Measurements from ENCODE around the gene CBLN1.

CBLN1 gene

GRCh38 chr16:49281480-49281842 is at the start of gene CBLN1:
Gene CBLN1 (minus strand): TSS chr16:49281838. CDS start chr16:49281465, 373 bp downstream.
- FAIRE-seq (no peak), DNase-seq (ENCODE audit: low spot score) (no peak)

DNA sequence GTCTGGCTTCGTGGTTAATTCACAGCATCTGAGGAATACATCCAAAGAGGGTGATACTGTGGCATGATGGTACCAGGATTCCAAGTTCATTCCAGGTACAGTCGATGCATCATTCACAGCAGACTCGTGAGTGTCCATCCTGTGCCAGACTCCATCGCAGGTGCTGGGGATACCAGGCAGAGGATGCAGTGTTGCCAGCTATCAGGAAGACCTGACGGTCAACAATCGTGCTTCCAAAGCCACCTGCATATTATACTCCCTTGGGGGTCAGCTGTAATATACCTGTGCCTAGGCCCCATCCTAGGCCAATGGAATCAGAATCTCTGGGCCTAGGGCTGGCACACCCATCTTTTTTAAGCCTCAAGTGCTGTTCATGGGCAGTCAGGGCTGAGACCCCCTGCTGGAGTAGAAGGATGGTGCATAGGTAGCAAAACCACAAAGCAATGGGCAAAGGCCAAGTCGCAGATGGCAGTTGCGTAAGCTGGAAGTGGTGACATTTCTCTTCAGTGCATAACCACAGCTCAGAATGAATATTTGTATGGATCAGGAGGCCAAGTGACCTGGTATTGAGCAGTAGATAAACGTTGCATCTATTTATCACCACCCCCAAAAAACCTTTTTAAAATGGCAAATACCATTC is 49.0 kb upstream of the CBLN1 start:
- FAIRE-seq (no peak), DNase-seq (ENCODE audit: low spot score) (no peak)

DNA sequence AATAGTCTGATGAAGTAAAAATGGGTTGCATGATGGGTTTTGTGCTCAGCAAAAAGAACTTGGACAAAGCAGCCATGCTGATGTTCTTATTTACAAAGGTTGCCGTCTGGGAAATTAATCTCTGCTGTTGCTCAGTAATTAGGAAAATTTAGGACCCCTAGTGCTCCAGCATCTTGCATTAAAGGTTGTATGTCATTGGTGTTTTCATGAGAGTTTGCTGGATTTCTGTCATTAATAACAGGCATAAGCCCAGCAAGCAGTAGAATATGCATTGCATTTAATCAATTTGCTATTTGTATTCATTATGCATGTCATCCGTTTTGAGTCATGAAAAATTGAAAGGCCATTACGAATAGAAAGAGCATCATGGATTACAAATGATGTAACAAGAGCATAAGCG is 46.7 kb upstream of the CBLN1 start:
- FAIRE-seq, result no peak
- DNase-seq (ENCODE audit: low spot score), result no peak

- FAIRE-seq (no peak), DNase-seq (ENCODE audit: low spot score) (no peak)
These were observed 45.8 kb upstream of the CBLN1 start for GRCh38 chr16:49327466-49327865.

GRCh38 chr16:49324703-49325102 is 43.1 kb upstream of the CBLN1 start:
- DNase-seq (ENCODE audit: low spot score) (no peak), FAIRE-seq (no peak)

DNA sequence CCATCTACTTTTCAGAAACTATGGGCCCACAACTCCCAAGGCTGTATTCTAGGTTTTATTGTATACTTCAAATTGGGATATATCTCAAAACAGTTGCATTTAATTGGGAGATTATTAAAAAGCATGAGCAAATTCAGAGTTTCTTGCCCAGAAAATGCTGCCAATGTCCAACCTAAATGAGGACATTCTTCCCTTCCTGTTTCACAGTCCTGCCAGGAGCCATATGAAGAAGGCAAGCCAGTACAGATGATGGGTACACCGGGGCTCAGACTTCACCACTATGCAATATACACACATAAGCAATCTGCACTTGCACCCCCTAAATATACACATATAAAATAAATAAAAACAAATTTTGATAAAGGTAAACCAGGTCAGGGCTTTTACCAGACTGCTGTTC is 34.0 kb upstream of the CBLN1 start:
- DNase-seq (ENCODE audit: low spot score) (no peak), FAIRE-seq (no peak)

GRCh38 chr16:49312389-49312985 is 30.8 kb upstream of the CBLN1 start:
- DNase-seq (ENCODE audit: low spot score) (no peak), FAIRE-seq (no peak)

DNA sequence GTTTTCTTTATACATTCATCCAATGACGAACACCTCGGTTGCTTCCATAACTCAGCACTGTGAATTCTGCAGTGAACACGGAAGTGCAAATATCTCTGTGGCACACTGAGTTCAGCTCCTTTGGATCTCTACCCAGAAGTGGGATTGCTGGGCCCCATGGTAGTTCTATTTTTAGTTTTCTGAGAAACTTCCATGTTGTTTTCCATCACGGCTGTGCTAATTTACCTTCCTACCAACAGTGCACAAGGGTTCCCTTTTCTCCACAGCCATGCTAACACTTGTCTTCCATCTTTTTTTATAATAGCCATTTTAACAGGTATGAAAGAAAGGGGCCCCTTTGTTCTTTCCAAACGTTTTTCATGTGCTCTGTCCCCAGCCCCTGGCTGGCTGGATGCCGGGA is 30.2 kb upstream of the CBLN1 start:
- no peak for FAIRE-seq
- DNase-seq (ENCODE audit: low spot score), result no peak

- no peak for FAIRE-seq
- DNase-seq (ENCODE audit: low spot score), result no peak
These were observed 25.5 kb upstream of the CBLN1 start for GRCh38 chr16:49307176-49307575.

DNA sequence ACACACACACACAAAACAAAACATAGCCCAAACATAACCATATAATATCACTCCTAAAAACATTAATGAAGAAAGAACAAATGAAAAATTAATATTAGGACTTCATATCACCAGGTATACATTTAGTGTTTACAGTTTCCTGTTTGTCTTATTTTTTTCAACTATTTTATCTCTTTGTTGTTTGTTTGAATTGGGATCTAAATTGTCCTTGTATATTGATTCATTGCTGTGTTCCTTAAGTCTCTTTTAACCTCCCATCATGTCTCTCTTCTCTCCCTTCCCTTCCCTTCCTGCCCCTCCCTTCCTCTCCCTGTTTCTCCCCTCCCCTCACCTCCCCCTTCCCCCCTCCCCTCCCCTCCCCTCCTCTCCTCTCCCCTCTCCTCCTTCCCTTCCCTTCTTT is 23.8 kb upstream of the CBLN1 start:
- FAIRE-seq (no peak), DNase-seq (ENCODE audit: low spot score) (no peak)

DNA sequence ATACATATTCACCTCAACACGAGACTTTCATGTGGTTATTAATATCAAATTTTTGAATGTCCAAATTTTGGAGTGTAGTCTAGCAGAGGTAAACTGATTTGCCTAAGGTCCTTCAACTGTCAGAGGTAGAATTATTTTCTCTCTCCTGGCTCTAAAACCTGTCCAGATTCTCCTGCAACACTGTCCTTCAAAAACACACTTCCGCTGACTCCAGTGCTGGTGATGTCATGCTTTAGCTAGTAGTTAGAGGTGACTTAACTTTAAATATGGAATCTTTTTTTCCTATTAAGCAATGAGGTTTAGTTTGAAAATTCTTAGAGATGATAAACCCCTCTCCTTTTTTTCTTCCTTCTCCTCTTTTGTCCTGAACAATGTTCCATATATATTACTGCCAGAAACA is 10.8 kb upstream of the CBLN1 start:
- no peak for FAIRE-seq
- DNase-seq (ENCODE audit: low spot score), result no peak

GRCh38 chr16:49287572-49287971 is 5.9 kb upstream of the CBLN1 start:
- no peak for FAIRE-seq
- no peak for DNase-seq (ENCODE audit: low spot score)

GRCh38 chr16:49284962-49285361 is 3.3 kb upstream of the CBLN1 start:
- no peak for FAIRE-seq
- no peak for DNase-seq (ENCODE audit: low spot score)

GRCh38 chr16:49283376-49284049 is 1.9 kb upstream of the CBLN1 start:
- DNase-seq (ENCODE audit: low spot score), result no peak
- no peak for FAIRE-seq

GRCh38 chr16:49282690-49283375 is 1.2 kb upstream of the CBLN1 start:
- FAIRE-seq (no peak), DNase-seq (ENCODE audit: low spot score) (no peak)

DNA sequence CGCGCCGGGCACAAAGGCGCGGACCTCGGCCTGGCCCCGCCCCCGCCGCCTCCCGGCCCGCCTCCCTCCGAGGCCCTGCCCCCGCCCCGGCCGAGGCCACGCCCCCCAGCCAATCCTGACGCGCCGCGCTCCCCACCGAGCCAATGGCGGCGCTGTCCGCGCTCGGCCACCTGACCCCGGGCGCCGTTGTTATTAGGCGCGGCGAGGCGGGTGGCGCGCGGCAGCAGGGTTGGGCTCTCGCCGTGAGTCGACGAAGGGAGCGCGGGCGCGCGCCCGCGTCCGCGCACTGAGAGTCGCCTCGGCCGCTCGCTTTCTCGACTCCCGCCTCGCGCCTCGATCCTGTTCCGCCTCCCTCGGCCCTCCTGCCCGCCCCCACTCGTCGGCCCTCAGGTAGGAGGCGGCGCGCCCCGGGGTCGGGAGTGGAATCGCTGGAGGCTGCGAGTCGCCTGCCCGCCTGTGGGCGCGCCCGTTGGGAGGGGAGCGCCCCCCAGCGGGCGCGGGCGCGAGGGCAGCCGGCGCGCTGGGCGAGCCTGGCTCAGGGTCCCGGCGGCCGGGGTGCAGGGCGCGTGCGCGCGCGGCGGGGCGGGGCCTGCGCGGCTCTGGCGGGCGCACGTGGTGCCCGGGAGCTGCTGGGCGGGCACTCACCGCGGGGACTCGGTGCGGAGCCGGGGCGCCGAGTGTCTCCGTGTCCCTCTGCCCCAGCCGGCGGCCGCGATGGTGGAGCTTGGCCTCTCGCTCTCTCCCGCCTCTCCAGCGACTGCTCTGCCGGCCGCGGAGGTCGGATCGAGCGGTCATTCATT is 405 bp upstream of the CBLN1 start:
- no peak for DNase-seq (ENCODE audit: low spot score)
- FAIRE-seq, result no peak

DNA sequence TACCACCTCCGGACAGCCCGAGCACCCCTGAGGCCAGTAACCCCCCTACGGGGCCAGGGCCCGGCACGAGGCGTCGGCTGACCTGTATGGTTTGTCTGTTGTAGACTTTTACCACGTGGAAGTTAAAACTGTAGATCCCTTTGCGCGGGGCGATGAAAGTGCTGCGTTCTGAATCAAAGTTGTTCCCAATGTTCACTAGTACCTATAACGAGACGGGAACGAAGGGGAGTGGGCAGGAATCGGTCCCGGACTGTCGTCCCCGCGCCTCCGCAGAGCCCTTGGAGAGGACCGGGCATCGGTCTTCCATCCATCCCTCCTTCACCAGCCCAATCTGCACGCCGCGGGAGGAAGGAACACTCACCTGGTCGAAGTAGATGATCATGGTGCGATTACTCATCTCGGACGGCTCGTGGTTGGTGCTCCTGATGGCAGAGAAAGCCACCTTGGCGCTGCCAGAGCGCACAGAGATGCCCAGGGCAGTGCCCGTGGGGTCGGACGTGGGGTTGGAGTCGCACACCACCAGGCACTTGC is 732 bp downstream of the CBLN1 start:
- FAIRE-seq (no peak), DNase-seq (ENCODE audit: low spot score) (no peak)

DNA sequence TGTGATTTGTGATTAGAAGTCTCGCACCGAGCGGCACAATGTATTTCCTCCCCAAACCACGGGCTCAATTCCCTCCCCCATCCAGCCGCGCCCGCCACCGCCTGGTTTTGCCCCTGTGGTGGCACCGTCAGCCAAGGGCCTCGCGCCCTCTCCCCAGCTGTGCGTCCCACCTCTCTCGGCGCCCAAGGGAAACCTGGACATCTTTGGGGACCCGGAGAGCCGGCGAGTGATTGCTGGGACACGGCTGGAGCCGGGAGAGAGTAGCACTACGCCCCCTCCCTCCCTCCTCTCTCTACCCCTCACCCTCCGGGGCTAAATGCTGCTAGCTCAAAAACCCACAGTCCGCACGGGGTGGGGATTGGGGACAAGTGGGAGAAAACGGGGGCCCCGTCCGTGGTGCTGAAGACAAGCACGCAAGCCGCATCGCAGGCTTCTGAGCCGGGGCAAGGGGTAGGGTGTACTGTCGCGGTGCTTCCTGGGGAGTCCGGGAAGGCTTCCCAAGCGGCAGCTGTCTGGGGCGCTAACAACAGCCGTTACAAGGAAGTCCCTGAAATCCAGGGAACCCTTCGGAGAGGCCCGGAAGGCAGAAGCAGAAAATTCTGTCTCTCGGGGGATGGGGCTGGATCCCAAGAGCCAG is 1.4 kb downstream of the CBLN1 start:
- no peak for DNase-seq (ENCODE audit: low spot score)
- FAIRE-seq, result no peak

GRCh38 chr16:49278944-49279725 is 2.5 kb downstream of the CBLN1 start:
- FAIRE-seq (no peak), DNase-seq (ENCODE audit: low spot score) (no peak)

DNA sequence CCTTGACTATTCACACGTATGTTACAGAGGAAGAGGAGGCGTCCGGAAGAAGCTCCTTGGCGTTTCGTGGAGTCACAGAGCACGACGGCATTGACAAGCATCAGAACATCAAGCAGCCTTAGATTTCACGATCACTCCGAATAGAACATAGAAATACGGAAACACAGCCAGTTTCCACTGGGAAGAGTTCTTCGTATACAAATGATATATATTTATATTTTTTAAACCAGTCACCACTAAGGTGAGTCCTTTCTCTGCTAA is 3.1 kb downstream of the CBLN1 start:
- no peak for FAIRE-seq
- DNase-seq (ENCODE audit: low spot score), result no peak
